ENCODE results near the gene PIMREG.

Gene PIMREG

DNA sequence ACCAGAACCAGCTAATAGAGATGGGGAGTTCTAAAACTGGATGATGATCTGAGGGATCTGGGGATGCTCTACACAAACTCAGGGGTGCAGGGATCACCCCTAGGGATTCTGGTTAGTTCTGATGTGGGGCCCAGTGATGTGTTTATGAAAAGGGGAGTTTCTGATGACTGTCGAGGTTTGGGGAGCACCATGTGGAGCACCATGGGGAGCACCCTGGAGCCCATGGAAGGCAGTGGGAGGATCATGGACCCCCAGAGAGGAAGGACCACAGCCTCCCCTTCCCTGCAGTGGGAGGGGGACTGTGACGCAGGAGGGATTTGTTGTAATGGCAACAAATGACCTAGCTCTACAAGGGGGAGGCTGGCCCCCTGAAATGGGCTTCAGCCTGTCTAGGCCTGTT, 18.4 kb downstream of the PIMREG start:
- no peak for DNase-seq (ENCODE audit: low read depth)

GRCh38 chr17:6463616-6464445, 19.6 kb downstream of the PIMREG start:
- no peak for DNase-seq (ENCODE audit: low read depth)

DNA sequence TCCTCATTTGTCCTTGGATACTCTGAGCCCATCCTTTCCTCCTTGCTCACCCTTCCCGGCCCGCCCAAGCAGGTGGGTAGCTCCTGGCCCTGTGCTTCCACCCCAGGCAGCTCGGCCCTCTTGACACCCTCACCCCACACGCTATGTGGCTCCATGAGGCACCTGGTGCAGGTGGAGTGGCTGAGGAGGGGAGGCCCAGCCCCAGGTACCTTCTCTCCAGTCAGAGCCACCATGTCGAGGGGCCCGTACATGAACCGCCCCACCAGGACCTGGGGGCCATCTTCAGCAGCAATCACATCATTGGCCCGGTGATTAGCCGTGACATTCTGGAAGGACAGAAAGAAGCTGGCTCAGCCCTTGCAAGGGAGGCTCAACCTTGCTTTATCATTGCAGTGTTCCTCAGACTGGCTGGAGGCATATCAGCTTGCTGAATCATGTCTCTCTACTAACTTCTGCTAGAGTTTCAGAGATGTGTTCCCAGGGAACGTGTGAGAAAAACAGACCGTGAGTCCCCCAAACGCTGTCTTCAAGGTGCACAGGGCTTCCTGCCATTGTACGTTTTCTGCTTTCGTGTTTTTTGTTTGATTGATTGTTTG, 20.3 kb downstream of the PIMREG start:
- no peak for DNase-seq (ENCODE audit: low read depth)

DNA sequence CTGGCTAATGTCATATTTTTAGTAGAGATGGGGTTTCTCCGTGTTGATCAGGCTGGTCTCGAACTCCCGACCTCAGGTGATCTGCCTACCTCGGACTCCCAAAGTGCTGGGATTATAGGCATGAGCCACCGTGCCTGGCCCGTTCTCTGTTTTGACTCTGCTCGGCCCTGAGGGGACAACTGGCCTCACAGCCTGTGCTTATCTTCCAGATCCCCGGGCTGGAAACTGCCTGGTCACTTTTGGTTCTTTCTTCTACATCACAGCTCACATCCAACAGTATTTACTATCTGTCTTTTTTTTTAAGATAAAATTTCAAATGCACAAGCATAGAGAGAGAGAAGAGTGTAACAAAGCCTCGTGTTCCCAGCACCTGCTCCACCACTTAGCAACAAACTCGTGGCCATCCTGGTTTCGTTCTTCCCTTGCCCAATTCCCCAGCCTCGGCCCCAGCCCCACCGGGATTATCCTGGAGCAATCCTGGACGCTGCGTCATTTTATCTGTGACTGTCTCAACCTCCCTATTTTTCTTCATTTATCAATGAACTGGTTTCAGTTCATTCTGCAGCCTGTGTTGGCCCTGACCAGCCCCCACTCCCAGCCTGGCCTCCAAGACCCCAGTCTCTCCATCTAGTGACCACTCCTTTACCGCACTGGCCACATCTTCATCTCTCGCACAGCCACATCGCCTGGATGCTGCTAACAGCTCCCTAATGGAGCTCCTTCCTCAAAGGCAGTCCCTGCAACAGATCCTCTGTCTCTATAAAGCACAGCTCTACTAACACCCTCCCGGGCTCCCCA, 21.1 kb downstream of the PIMREG start:
- no peak for DNase-seq (ENCODE audit: low read depth)

- no peak for DNase-seq (ENCODE audit: low read depth)
Observed at GRCh38 chr17:6467567-6467966, 23.3 kb downstream of the PIMREG start.

DNA sequence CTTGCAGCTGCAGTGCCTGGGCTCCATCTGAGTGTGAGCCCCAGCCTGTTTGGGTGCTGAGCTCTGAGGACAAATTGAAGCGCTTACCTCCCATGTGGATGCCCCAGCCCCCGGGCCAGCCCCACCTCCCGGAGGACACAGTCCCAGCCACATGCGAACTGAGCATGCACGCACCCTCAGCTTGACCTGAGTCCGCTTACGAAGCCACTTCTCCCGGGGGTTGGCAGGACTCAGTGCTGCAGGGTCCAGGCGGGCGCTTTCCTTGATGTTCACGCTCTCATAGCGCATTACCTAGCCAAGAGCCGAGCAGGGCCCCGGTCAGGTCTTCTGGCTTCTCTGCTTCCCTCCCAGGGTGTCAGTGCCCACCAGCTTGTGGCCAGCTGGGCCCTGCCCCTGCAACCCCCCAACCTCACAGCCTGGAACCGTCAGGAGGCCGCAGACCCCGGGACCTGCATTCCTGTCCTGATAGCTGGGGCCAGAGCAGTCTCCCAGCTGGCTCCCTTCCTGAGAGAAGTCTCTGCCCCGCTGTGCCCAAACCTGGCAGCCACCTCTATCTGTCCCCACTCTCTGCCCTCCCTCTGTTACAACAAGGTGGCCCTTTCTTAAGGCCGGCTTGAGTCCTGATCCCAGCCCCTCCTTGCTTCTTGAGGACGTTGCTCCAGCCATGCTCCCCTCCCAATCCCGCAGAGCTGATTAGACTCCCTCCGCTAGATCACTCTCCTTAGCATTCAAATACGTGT, 24.0 kb downstream of the PIMREG start:
- DNase-seq (ENCODE audit: low read depth), result no peak

DNA sequence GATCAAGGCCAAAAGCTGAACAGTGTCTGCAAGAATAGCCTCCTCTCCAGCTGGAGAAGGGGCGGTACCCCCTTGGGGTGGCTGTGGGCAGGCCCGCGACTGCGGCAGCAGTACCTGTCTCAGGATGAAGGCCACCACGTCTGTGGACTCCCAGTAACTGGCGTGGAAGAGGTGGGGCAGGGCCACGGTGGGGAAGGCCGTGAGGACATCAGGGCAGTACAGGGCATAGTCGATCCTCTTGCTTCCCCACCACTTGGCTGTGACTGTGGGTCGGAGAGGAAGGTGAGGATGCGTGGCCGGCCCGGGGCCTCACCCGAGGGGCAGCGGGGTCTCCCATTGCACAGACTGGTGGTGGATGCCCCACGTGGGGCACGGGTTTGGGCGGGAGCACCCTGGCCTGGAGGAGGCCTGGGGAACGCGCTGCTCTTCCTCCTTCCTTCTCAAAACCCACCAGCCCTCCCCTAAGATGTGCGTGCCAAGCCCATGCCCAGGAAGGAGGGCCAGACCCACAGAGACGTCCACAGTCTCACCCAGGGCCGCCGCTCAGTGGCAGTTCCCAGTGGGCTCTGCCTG, 26.0 kb downstream of the PIMREG start:
- DNase-seq (ENCODE audit: low read depth), result no peak

- no peak for DNase-seq (ENCODE audit: low read depth)
Observed at GRCh38 chr17:6470751-6471521, 26.7 kb downstream of the PIMREG start.

DNA sequence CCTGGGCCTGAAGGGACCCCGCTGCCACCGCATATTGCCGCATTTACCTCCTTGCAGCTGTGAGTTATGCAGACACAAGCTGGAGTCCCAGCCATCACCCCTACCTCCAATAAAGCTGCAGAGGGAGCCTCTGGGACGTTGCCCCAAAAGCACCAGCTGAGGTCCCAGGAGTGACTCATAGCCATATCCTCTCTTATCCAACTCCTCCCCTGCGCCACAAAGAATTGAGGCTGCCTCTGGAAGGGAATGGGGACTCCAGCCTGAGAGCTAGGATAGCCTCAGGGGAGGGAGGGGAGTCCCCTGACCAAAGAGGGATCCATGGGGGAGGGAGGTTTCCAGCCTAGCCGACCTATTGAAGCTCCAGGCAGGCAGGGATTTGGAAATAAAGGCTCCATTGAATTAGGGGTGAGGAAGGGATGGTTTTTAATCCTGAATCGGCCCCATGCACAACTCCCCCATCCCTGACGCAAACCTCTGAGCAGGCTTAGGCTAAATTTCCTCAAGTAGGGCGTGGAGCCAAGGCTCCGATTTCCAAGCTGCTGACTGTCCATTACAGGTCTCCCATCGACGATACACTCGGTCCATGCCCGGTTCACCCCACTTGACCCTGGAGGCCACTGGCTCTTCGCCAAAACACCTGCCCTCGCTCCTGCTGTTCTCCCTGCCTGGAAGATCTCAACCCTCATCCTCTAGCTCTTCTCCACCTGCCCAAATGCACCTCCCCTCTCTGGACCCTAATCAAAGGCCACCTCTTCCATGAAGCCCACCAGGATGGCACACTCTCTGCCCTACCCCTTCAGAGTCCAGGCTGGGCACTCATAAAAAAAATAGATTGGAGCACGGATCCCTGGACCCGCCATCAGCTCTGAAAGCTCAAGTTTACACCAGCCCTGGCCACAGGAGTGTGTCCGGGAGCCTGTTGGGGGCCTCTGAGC, 27.5 kb downstream of the PIMREG start:
- no peak for DNase-seq (ENCODE audit: low read depth)

- no peak for DNase-seq (ENCODE audit: low read depth)
Observed at GRCh38 chr17:6472517-6472916, 28.3 kb downstream of the PIMREG start.

DNA sequence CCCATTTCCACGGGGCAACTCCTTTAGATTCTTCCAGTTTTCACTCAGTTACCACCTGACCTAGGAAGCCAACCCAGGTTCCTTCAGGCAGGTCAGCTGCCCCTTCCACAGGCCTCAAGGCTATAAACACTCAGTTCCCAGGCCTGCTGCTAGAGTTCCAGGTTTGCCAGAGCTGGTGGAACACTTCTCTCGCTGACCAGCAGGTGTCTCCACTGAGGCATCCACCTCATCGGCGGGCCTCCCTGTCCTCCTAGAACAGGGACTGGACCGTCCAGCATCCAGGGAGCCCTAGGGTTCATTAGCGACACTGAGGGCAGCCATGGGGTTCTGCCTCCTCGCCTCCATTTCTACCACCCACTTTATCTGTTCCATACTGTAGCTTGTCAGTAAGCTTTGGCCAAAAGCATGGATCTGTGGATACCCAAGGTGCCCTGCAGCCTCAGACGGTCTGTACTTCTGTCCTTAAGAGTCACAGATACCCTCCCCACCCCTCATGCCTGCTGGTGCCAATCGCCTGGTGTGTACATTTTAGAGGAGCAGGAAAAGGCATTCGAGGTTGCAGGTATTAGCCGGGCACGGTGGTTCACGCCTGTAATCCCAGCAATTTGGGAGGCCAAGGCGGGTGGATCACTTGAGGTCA, 29.0 kb downstream of the PIMREG start:
- DNase-seq (ENCODE audit: low read depth), result peak; percentile 52

DNA sequence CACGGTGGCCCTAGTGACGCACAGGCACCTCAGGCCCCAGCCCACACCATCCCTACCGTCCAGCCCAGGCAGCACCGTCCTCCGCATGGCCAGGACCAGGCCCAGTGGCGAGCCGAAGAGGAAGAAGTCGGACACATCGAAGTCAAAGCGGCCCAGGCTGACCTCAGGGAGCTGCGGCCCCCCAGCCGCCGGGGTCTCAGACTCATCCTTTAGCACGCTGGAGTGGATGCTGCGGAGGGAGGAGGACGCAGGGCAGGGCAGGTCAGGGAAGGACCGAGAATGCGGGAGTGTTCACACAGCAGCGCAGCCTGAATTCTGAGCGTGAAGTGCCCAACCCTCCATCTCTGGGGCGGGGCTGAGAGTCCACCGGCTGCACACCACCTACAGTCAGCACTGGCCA, 30.1 kb downstream of the PIMREG start:
- no peak for DNase-seq (ENCODE audit: low read depth)

- no peak for DNase-seq (ENCODE audit: low read depth)
Observed at GRCh38 chr17:6474906-6475305, 30.7 kb downstream of the PIMREG start.

- no peak for DNase-seq (ENCODE audit: low read depth)
Observed at GRCh38 chr17:6475411-6475810, 31.2 kb downstream of the PIMREG start.

DNA sequence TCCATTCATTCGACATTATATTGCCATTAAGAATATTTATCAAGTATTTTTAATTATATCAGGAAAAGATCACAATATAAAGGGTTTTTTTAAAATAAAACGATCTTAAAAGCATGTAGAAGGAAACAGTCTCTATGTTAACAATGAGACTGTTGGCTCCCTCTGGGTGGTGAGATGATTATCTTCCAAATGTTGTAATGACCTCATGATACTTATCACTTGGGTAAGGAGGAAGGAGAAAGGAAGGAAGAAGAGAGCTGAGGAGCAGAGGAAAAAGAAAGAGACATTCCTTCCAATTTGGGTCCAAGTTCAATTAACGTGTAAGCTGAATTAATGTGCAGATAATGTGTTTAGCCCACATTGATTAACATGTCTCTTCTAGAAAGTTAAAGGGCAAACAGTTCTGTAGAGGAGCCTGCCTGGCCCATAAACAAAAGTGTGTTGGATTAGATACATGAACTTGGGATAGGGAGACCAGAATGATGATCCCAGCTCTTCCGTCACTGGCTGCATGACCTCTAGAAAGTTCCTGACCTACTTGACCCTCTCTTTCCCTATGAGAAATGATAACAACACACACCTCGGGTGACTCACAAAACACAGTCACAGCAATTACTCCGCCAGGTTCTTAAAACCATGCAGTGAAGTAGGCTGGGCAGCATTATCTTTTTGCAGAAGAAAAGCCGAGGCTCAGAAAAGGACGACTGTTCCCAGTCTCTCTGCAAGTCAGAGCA, 32.0 kb downstream of the PIMREG start:
- no peak for DNase-seq (ENCODE audit: low read depth)

DNA sequence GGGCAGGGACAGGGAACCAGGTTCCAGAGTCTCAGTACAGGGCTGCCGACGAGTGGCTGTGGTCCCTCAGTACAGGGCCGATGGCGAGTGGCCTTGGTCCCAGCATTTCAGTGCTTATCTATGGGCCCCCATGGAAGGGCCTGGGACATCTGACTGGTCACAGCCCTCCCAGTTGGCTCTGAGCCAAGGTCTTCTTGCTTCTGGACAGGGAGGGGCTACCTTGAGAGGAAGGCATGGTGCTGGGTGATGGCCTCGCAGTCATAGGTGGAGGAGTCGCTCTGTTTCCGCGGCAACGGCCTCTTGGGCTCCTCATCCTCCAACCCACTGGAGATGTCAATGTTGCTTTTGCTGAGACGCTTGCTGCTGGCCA, 32.5 kb downstream of the PIMREG start:
- DNase-seq (ENCODE audit: low read depth), result no peak

GRCh38 chr17:6477831-6478383, 33.7 kb downstream of the PIMREG start:
- DNase-seq (ENCODE audit: low read depth), result no peak

DNA sequence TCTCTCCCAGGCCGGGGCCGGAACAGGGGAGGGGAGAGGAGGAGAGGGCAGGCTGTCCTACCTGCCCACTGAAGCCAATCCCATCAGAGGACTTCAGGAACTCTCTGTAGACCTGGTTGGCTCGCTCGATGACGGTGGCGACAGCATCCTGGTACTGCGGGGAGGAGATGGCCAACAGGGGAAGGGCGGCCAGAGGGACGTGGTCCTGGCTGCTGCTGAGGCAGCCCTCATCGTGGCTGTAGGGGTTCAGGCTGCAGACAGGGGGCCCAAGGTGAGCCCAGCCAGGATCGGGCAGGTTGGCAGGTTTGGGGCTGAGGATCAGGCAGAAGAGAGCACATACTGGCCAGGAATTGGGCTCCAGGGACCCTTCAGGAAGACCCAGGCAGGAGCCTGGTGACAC, 34.2 kb downstream of the PIMREG start:
- no peak for DNase-seq (ENCODE audit: low read depth)

All from activated T-cell treated with anti-CD3 and anti-CD28 coated beads for 1 hour (primary cell).